ENCODE measurements around the gene ADCYAP1R1. TPM values are rescaled to one million over a fixed set of nuclear protein-coding genes. Genes with fewer than 3 reads are reported as not detected.

ADCYAP1R1 gene
- polyA plus RNA-seq, 3 donors: not detected

GRCh38 chr7:31100445-31100844 is 48.3 kb downstream of the ADCYAP1R1 start:
- Histone ChIP-seq H3K4me3 (replicated peaks in 1 of 3; ENCODE audit: low read depth in 2 of 3, low read length in 3 of 3) (no peak overlapping the region), H4K20me1 (ENCODE audit: insufficient read depth, low read length) (no peaks in the 10 kb centered on the region), H3K9me3 (replicated peaks in 1 of 2; ENCODE audit: control insufficient read depth in 1 of 2, insufficient read depth in 1 of 2, low read length in 2 of 2) (no peaks in the 10 kb centered on the region), H3K36me3 (replicated peaks in 1 of 2; ENCODE audit: control insufficient read depth in 1 of 2, insufficient read depth in 2 of 2, low read length in 2 of 2) (no peaks in the 10 kb centered on the region), H3K4me1 (ENCODE audit: control insufficient read depth in 1 of 2, insufficient read depth in 2 of 2, low read length in 2 of 2) (no peaks in the 10 kb centered on the region), H2AFZ (ENCODE audit: insufficient read depth, low read depth, low read length, poor library complexity, severe bottlenecking) (no peak overlapping the region), H3K27me3 (ENCODE audit: control insufficient read depth in 2 of 2, insufficient read depth in 2 of 2, low read length in 2 of 2) (no peaks in the 10 kb centered on the region), H3K79me2 (ENCODE audit: insufficient read depth, low read length) (no peaks in the 10 kb centered on the region), H3K9ac (ENCODE audit: insufficient read depth, low read length, poor library complexity, severe bottlenecking) (no peak overlapping the region), H3K27ac (ENCODE audit: low read depth in 1 of 2, low read length in 2 of 2) (no peak overlapping the region), H3K4me2 (replicated peaks; ENCODE audit: extremely low read depth, low read length, poor library complexity, severe bottlenecking) (no peak overlapping the region)
- peaks cover 0 to 2% (median 0%) of the 10 kb centered on the region in 7 donors for H3K9me3 Mint-ChIP-seq
- no peak overlapping the region for H3K27ac Mint-ChIP-seq
- H3K4me1 Mint-ChIP-seq: no peaks in the 10 kb centered on the region
- H3K4me3 Mint-ChIP-seq: no peak overlapping the region
- H3K27me3 Mint-ChIP-seq (ENCODE audit: low read depth in 3 of 3): peaks cover 8% of the 10 kb centered on the region in 3 donors
- no peaks in the 10 kb centered on the region for H3K36me3 Mint-ChIP-seq
- TF ChIP-seq CTCF (IDR thresholded peaks at IDR 0.05): no peak
- DNase-seq: no peak
- WGBS (ENCODE audit: insufficient coverage): 71% methylated on average over 1 of the region's 2 CpGs
- intact Hi-C loops (cut with micrococcal nuclease): no loop called here

- no peak for TF ChIP-seq CTCF (IDR thresholded peaks at IDR 0.05)
- Mint-ChIP-seq H3K36me3 (no peaks in the 10 kb centered on the region), H3K4me3 (no peak overlapping the region), H3K27ac (no peak overlapping the region), H3K27me3 (ENCODE audit: low read depth in 3 of 3) (peaks cover 6 to 8% (median 8%) of the 10 kb centered on the region in 3 donors), H3K9me3 (peaks cover 0 to under 1% (median 0%) of the 10 kb centered on the region in 7 donors), H3K4me1 (no peaks in the 10 kb centered on the region)
- no peak for DNase-seq
- WGBS (ENCODE audit: insufficient coverage): 70% methylated on average over 2 of the region's 3 CpGs
- no peak overlapping the region for H3K9ac ChIP-seq (ENCODE audit: insufficient read depth, low read length, poor library complexity, severe bottlenecking)
- H3K4me2 ChIP-seq (replicated peaks; ENCODE audit: extremely low read depth, low read length, poor library complexity, severe bottlenecking): no peak overlapping the region
- no peaks in the 10 kb centered on the region for H3K4me1 ChIP-seq (ENCODE audit: control insufficient read depth in 1 of 2, insufficient read depth in 2 of 2, low read length in 2 of 2)
- H3K79me2 ChIP-seq (ENCODE audit: insufficient read depth, low read length): no peaks in the 10 kb centered on the region
- no peak overlapping the region for H2AFZ ChIP-seq (ENCODE audit: insufficient read depth, low read depth, low read length, poor library complexity, severe bottlenecking)
- H3K27me3 ChIP-seq (ENCODE audit: control insufficient read depth in 2 of 2, insufficient read depth in 2 of 2, low read length in 2 of 2): no peaks in the 10 kb centered on the region
- no peak overlapping the region for H3K4me3 ChIP-seq (replicated peaks in 1 of 3; ENCODE audit: low read depth in 2 of 3, low read length in 3 of 3)
- no peaks in the 10 kb centered on the region for H3K36me3 ChIP-seq (replicated peaks in 1 of 2; ENCODE audit: control insufficient read depth in 1 of 2, insufficient read depth in 2 of 2, low read length in 2 of 2)
- intact Hi-C loops (cut with micrococcal nuclease): no loop called here
- H3K27ac ChIP-seq (ENCODE audit: low read depth in 1 of 2, low read length in 2 of 2): no peak overlapping the region
- H4K20me1 ChIP-seq (ENCODE audit: insufficient read depth, low read length): no peaks in the 10 kb centered on the region
- H3K9me3 ChIP-seq (replicated peaks in 1 of 2; ENCODE audit: control insufficient read depth in 1 of 2, insufficient read depth in 1 of 2, low read length in 2 of 2): no peaks in the 10 kb centered on the region
These were observed 48.8 kb downstream of the ADCYAP1R1 start for GRCh38 chr7:31100871-31101270.
